OCI-LY3 (cell line): Measurements from ENCODE around the gene PEA15.

Experiments used
- EZH2phosphoT487 ChIP-seq: fragments of 200-600 bp; shearing (Covaris generic); IDR thresholded peaks from 2 replicates; pipeline ENCODE4 v1.6.1; 2018; ENCODE audit warnings: antibody characterized with exemption, mixed run types, low read depth
- TF ChIP-seq, protein P1 (sequence below): fragments of 200-600, 300-600 bp; sonication (generic); IDR thresholded peaks from 2 replicates; pipeline ENCODE4 v1.5.1; 2014; ENCODE audit warnings: antibody characterized with exemption, low read length, low read depth

DNA sequence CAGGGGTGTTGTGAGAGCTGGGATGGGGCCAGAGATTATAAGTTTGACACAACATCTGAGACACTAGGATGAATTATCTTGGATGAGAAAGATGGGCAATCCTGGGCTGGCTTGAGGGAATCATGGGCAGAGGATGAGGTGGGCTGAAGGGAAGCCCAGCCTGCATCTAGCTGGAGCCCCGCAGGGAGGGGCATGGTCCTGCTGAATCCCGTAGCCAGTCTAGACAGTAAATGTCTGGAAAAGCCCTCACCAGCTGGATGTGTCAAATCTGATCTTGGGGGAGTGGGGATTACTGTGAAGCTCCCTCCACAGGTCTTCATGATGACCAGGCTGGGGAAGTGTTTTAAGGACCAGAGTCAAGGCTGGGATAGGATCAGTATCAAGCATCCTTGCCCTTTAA, 18.5 kb upstream of the PEA15 start:
- TF ChIP-seq, protein P1, sequence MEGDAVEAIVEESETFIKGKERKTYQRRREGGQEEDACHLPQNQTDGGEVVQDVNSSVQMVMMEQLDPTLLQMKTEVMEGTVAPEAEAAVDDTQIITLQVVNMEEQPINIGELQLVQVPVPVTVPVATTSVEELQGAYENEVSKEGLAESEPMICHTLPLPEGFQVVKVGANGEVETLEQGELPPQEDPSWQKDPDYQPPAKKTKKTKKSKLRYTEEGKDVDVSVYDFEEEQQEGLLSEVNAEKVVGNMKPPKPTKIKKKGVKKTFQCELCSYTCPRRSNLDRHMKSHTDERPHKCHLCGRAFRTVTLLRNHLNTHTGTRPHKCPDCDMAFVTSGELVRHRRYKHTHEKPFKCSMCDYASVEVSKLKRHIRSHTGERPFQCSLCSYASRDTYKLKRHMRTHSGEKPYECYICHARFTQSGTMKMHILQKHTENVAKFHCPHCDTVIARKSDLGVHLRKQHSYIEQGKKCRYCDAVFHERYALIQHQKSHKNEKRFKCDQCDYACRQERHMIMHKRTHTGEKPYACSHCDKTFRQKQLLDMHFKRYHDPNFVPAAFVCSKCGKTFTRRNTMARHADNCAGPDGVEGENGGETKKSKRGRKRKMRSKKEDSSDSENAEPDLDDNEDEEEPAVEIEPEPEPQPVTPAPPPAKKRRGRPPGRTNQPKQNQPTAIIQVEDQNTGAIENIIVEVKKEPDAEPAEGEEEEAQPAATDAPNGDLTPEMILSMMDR, result no peak
- TF ChIP-seq EZH2phosphoT487, result no peak
